NT2/D1 (cell line): ENCODE data around the gene WDR64.

Experiments
- YY1 ChIP-seq: IDR thresholded peaks from 2 replicates; pipeline ENCODE4 v1.6.1; 2011; ENCODE audit not compliant: insufficient read length, insufficient read depth
- ZNF274 ChIP-seq: IDR thresholded peaks from 2 replicates; pipeline ENCODE4 v1.6.1; 2011; ENCODE audit warnings: mild to moderate bottlenecking, low read depth, low read length

- TF ChIP-seq ZNF274 (no peak), YY1 (no peak)
Observed at GRCh38 chr1:241636291-241636690, 15.8 kb upstream of the WDR64 start.
